Ramos (cell line): ENCODE measurements around the gene DTX4.

Source experiments
- in situ Hi-C: fragments of 300-500 bp; cut with MboI; formaldehyde crosslinking; loops from one replicate; pipeline ENCODE4 v1.14.3; 2022; ENCODE audit warnings: low sequenced_read_pairs; ENCODE audit not compliant: unreplicated experiment

Gene DTX4

DNA sequence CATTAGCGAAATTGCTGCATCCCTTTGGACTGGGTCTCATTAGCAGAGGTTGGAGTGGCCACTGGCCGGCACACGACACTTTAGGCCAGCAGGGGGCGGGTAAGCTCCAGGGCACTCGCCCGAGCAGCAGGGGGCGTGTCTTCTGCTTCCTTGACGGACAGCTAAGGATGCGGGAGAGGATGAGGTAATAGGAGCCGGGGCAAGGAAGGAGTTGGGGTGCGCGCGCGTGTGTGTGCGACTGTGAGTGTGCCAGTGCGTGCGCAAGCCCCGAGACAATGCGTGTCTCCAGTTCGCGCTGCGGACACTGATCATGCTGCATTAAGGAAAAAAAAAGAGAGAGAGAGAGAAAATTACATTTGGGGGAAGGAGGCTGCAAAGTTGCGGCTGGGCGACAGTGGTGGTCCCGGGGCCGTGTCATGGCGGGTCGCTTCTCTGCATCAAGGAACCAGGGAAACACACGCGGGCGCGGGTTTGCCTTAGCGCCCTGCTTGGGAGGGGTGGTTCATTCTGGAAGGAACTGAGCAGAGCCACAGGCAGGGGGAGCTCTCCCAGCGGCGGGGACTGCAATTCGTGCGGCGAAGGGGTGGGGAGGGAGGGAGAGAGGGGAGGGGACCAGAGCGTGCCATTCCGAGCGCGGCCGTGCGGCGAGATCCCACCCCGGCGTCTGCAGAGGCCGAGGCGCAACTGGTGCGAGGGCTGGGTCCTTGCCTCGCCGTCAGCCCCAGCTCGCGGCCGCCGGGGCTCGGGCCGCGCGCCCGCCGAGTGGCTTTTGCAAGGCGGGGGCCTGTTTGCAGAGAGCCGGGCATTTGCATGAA lies at the start of gene DTX4:
Gene DTX4 (plus strand): TSS at position 625 of the 815 bp plus-strand sequence. CDS start 464 bp downstream, outside the sequence.
- in situ Hi-C loops = loop anchor here (5.0 kb wide), 1 partner anchor 261 kb away; no protein-coding TSS in a partner anchor

DNA sequence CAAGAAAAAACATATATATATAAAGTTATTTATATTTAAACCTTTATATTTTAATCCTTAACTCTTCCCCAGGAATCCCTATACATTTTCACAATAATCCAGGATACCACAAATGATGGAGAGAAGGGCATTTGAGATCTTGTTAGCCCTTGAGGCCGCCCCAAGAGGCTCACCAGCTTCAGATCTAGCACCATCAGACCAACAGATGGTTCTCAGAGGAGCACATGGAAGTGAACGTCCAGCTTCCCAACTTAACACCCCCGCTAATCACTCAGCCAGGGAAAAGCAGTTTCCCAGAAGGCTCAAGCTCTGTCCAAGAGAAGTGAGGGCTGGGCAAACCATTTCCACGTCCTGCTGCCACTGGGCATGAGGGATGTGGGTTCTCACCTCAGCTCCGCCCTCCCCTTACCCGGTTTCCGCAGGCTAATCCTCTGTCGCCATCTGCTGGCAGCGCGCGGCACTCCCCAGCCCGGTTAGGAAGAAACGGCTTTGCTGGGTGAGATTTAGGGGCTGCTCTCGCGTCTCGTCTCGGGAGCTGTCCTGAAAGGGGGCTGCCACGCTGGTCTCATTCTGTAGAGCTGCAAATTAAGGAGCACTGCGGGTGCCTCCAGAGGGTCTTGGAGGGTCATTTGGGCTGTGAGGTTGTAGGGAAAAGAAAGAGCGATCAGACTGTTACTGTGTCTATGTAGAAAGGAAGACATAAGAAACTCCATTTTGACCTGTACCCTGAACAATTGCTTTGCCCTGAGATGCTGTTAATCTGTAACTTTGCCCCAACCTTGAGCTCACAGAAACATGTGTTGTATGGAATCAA lies 36.1 kb upstream of the DTX4 start:
- in situ Hi-C loops = loop anchor here (10.0 kb wide), 1 partner anchor 81 kb away; no protein-coding TSS in a partner anchor

DNA sequence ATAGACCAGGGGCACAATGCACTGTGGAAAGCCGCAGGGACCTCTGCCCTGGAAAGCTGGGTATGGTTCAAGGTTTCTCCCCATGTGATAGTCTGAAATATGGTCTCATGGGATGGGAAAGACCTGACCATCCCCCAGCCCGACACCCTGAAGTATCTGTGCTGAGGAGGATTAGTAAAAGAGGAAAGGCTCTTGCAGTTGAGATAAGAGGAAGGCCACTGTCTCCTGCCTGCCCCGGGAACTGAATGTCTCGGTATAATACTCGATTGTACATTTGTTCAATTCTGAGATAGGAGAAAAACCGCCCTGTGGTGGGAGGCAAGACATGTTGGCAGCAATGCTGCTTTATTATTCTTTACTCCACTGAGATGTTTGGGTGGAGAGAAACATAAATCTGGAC lies 35.4 kb upstream of the DTX4 start:
- in situ Hi-C loops = loop anchor here (10.0 kb wide), 1 partner anchor 82 kb away; no protein-coding TSS in a partner anchor

DNA sequence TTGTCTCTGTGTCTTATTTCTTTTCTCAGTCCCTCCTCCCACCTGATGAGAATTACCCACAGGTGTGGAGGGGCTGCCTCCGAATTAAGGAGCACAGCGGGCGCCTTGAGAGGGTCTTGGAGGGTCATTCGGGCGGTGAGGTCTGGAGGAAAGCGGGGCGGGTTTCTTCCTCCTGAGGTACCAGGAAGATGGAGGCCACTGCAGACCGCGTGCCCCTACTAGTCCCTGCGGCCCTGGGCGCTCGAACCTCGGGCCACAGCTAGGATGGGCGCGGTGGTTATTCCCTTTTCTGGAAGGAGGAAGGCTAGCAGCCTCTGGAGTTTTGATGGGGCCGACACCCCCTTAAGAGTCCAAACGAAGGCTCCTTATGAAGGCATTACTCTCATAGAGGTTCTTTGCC lies 34.7 kb upstream of the DTX4 start:
- in situ Hi-C loops = loop anchor here (10.0 kb wide), 1 partner anchor 82 kb away; no protein-coding TSS in a partner anchor

DNA sequence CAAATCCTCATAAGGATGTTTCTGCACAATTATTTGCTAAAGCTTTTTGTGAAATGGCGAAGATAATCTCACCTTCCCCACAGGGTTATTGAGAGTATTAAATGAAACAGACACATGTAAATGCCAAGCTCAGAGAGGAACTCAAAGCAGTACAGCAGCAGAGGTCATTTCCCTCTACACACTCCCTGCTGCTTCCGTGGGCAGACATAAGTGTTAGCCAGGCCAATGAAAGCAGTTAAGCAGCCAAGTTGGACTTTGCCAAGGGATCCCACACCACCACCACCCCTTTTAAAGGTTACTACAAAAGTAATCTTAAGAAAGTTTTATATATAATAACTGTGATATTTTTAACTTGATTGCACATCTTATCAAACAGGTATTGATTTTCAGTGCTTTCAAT lies 33.3 kb upstream of the DTX4 start:
- in situ Hi-C loops = loop anchor here (10.0 kb wide), 1 partner anchor 84 kb away; no protein-coding TSS in a partner anchor

DNA sequence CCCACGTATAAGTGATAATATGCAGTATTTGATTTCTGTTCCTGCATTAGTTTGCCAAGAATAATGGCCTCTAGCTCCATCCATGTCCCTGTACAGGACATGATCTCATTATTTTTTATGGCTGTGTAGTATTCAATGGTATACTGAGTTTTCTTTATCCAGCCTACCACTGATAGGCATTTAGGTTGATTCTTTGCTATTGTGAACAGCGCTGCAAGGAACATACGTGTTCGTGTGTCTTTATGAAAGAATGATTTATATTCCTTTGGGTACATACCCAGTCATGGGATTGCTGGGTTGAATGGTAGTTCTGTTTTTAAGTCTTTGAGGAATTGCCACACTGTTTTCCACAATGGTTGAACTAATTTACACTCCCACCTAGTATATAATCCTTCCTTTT lies 30.7 kb upstream of the DTX4 start:
- in situ Hi-C loops = no loop called here

DNA sequence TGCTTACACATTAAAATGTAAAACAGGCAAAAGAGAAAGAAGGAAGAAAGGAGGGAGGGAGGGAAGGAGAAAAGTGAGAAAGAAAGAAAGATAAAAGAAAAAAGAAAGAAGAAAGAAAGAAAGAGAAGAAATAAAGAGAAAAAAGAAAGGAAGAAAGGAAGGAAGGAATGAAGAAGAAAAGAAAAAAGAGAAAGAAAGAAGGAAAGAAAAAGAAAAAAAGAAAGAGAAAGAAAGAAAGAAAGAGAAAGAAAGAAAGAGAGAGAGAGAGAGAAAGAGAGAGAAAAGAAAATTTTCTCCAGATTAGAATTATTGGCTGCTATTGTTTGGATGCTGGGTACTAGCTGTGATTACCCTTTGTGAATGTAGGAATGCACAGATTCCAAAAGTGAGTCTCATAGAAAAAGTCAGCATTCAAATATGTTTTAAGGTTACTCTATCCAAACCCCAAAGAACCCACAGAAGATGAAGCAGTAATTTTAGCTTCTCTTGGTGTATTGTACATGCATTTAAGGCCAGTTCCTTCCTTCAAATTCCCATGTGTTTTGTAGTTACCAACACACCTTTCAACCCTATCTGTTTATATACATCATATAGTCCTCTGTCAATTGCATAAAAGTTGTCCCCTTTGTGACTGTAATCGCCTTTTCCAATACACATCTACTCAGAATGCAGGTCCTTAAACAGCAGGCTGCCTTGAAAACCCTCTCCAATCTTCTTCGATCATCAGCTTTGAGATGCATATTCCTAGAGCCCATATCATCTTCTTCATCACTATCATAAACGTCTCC lies 30.1 kb upstream of the DTX4 start:
- in situ Hi-C loops = no loop called here

DNA sequence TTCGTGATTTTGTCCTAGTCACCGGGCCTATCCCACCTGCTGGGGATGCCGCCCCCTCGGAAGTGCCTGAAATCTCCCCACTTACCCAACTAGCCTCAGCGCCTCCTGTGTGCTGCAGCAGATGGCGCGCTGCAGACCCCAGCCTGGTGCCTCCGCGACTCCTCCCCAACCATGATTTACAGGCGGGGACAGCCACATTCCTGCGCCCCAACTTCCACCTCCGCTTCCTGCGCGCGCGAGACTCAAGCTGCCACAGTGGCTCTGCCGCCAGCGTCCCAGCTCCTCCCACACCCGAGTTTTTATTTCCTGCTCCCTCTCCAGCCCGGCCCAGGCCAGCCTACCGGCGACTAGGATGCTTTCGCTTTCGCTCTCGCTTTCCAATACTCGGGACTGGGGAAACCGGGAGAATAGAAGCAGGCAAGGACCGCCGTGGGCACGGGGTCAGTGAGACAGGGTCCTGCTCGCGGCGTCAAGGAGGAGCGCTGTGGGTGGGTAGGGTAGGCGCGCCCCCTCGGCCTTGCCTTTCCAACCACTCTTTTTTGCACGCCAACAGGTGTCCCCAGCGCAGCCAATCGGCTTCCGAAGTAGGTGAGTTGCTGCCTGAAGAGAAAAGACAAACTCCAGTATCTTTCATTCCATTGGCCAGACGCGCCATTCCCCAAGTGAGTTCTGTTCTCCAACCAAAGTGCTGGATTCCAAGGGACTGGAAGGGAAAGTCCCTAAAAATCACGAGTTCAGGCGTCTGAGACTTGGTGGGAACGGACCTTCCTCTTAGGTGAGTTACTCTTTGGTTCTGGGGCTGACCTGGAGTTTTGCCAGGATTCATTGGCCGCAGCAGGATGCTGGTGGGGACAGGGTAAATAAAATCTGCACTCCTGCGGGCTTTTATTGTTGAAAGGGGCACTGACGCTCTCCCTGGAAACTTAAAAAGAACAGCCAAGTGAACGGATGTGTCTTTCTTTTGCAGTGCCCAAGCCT lies 29.1 kb upstream of the DTX4 start, which contains the start of gene FAM111A:
Gene FAM111A (plus strand): TSS at position 327 of the 978 bp plus-strand sequence. CDS start 6,017 bp downstream, outside the sequence.
- in situ Hi-C loops = no loop called here

DNA sequence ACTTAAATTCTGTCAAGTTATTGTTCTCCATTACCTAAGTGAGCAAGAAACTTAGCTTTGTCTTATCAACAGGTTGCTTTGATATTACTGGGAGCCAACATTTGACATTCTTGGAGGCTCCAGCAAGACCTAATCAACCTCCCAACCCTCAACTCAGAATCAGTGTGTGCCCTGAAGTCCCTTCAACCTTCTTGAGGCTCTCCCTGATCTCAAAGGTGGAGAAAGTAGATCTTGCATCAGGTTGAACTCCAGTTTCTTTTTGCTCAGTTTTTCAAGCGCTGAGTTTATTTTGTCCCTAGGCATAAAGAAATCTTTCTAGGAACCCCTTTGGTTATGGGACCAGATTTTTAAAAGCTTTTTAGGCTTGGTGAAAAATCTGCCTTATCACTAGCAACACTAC lies 27.8 kb upstream of the DTX4 start:
- in situ Hi-C loops = no loop called here

DNA sequence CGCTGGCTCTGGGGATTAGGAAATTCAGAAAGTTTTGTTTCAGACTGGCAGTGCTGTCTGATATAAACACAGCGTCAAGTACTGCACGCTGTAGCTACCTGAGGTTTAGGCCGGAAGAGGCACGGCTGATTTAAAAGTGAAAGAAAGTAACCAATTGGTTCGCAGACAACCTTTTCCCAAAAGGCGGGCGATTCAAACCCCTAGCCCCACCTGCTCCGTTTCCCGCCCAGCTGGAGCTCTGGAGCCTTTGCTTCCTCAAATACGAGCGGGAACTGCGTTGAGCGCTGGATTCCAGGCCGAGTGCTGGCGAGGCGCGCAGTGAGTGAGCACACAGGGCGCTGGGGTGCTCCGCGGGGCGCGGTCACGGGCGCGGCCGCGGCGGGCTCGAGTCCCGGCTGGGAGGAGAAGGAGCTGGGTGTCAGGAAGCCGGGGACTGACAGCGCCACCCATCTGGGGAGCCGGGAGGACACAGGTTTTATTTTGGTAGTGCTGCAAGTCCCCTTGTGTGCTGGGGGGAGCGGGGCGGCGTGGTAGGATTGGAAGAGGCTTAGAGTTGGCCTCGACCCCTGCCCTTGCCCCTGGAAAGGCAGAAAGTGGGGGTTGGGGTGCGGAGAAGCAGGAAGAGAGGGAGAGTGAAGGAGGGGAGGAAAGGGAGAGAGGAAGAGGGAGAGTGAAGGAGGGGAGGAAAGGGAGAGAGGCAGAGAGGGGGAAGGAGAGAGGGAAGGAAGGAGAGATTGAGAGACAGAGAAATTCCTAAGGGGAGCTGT lies 27.2 kb upstream of the DTX4 start:
- in situ Hi-C loops = no loop called here

DNA sequence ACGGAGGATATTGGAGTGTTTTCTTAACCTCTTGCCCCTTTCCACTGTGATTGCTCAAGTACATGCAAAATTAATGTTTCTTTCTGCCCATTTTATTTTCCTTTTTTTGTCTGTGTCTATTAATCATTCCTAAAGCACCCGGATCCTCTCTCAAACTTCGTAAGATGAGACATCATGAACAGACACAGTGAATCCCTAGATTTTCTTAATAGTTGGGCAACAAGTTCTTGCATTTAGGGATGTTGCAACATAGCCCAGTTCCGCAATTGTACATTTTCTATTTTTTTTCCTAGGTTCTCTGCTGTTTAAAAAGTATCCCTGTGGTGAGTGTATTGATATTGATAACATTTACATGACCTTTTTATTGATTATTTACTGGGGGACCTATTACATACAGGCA lies 26.4 kb upstream of the DTX4 start:
- in situ Hi-C loops = no loop called here

DNA sequence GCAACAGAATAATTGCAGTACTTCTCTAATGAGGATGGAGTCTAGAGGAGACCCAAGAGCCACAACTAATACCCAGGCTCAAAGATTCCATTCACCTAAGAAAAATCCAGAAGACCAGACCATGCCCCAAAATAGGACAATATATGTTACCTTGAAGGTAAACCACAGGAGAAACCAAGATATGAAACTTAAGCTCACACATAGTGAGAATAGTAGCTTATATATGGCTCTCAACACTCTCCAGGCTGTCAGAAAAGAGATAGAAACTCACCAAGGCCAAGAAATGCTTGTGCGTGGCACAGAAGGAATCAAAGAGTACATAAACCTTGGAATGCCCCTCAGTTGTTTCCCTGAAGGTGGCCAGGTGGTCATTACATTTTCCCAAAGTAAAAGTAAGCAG lies 20.2 kb upstream of the DTX4 start:
- in situ Hi-C loops = loop anchor here (10.0 kb wide), 1 partner anchor 497 kb away; no protein-coding TSS in a partner anchor

DNA sequence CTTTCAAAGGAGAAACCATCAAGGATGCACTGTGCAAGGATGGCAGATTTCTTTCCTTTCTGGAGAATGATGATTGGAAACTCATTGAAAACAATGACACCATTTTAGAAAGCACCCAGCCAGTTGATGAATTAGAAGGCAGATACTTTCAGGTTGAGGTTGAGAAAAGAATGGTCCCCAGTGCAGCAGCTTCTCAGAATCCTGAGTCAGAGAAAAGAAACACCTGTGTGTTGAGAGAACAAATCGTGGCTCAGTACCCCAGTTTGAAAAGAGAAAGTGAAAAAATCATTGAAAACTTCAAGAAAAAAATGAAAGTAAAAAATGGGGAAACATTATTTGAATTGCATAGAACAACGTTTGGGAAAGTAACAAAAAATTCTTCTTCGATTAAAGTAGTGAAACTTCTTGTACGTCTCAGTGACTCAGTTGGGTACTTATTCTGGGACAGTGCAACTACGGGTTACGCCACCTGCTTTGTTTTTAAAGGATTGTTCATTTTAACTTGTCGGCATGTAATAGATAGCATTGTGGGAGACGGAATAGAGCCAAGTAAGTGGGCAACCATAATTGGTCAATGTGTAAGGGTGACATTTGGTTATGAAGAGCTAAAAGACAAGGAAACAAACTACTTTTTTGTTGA lies 19.5 kb upstream of the DTX4 start:
- in situ Hi-C loops = loop anchor here (10.0 kb wide), 1 partner anchor 498 kb away; no protein-coding TSS in a partner anchor

DNA sequence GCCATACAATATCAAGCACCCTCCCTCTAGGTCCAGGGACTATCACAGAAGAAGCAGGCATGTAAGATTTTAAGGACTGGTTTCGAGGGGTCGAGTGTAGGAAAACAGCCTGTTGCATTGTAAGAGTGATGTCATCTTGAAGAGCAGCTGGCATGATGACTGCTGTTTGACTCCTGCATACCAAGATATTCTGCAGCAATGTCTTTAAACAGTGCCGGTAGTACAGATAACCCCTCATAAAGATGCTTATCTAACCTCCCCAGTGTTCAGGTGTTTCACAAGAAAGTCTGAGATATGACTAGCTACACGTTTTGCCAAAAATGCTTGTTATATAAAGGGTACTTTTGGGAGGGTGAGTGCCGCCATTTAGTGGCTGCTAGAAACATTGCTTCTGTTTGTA lies 17.3 kb upstream of the DTX4 start:
- in situ Hi-C loops = loop anchor here (10.0 kb wide), 1 partner anchor 500 kb away; no protein-coding TSS in a partner anchor

DNA sequence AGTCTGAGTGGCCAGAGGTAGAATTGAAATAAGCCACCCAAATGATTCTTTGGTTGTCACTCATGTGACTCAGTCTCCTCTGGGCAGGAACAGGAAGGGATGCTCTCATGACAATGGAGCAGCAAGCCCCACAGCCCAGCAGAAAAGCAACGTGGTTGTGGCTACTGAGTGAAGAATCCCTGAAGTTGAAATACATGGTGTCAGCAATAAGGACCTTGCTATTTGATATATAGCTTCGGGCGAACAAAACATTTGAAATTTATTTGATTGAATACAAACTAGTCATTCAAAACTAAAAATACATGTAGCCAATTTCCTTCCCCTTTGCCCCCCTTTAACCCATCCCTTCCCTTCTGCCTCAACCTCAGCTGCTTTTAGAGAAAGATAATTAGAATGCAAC lies 14.5 kb upstream of the DTX4 start:
- in situ Hi-C loops = loop anchor here (10.0 kb wide), 1 partner anchor 503 kb away; no protein-coding TSS in a partner anchor

DNA sequence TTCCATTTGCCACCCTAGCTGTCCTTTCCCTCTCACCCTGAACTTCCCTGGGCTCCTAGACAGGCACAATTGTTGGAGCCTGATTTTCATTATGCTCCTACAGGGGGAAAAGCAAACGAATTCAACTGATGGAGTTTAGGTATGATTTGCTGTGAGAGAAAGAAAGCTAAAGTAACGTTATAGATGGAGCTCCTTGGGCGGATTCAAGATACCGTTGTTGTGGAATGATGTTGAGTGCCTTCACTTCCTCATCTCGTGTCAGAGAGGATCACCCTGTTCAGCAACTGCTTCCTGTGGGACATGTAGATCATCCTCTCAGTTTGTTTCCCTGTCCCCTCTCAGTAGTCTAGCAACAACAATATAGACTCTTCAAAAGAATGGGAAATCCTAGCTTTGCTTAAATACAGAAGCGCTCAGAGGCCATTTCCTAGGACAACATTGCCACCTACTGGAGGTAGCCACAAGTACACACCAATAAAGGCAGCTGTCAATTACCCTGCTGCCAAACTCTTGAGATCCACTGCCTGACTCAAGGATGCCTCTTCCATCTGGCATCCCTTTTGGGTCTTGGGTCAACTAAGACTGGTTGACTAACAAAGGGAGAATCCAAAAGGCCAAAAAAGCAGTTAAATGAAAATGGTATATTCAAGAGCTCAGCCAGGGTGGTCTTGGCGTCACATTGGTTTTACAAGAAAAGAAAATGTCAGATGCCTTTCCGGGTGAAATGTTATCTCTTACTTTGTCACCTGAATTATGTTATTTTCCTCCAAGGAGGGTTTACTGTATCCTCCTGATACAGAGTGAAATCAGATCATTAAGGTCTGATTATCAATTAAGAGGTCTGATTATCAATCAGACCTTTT lies 13.5 kb upstream of the DTX4 start:
- in situ Hi-C loops = loop anchor here (10.0 kb wide), 1 partner anchor 504 kb away; no protein-coding TSS in a partner anchor

DNA sequence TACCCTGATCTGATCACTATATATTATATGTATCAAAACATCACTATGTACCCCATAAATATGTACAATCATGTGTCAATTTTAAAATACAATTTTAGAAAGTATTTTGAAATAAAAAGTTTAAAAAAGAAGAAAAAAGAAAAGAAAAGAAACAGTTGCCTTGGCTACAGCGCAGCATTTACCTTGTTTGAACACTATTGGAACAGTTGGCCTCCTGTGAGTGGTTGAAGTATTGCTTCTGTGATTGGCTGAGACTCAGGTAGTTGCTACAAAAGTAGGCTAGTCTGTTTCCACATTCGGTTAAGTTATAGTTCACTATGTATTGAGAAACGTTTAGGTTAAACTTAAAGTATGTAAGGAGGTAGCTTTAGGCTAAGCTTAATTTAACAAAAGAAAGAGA lies 7.9 kb upstream of the DTX4 start:
- in situ Hi-C loops = no loop called here
